ENCODE measurements around the gene VWCE. TPM values are rescaled to one million over a fixed set of nuclear protein-coding genes. Genes with fewer than 3 reads are reported as not detected.
"Not testable (repeated sequence)": the region's sequence is repeated elsewhere in the genome, so short reads cannot be mapped to it uniquely, and the experiment has no call there.

Gene VWCE
- polyA plus RNA-seq, 1 of the 3 experiments (the other 2 are of a cell fraction), result 5.0 TPM

- H3F3A ChIP-seq (replicated peaks; ENCODE audit: insufficient read depth); H2AFZ ChIP-seq (ENCODE audit: low read depth); H3K9ac ChIP-seq; H3K79me2 ChIP-seq (ENCODE audit: insufficient read depth); POLR2A ChIA-PET; H3K4me3 ChIP-seq (ENCODE audit: low read depth in 2 of 2, low read length in 1 of 2); H3K9me2 ChIP-seq; H3K4me2 ChIP-seq; H3K27me3 ChIP-seq (ENCODE audit: insufficient read depth); H3K36me3 ChIP-seq (replicated peaks in 1 of 2; ENCODE audit: control insufficient read depth in 1 of 2, insufficient read depth in 2 of 2, low read length in 1 of 2); H3K27ac ChIP-seq (ENCODE audit: low read depth in 2 of 2, low read length in 1 of 2); H3K4me1 ChIP-seq (ENCODE audit: control insufficient read depth in 1 of 2, insufficient read depth in 2 of 2, low read depth in 1 of 2, low read length in 1 of 2); H3K9me3 ChIP-seq; CTCF ChIA-PET; H4K20me1 ChIP-seq (ENCODE audit: insufficient read depth); DNase-seq: not testable (repeated sequence)
- no CpG with 5 or more reads among the region's 15 CpGs for WGBS (ENCODE audit: low lambda C conversion rate)
Observed at GRCh38 chr11:61212202-61212601, 82.9 kb downstream of the VWCE start.

- H3K9ac ChIP-seq; CTCF ChIA-PET; H3K36me3 ChIP-seq (replicated peaks in 1 of 2; ENCODE audit: control insufficient read depth in 1 of 2, insufficient read depth in 2 of 2, low read length in 1 of 2); DNase-seq; POLR2A ChIA-PET; H3K4me1 ChIP-seq (ENCODE audit: control insufficient read depth in 1 of 2, insufficient read depth in 2 of 2, low read depth in 1 of 2, low read length in 1 of 2); H3K27me3 ChIP-seq (ENCODE audit: insufficient read depth); H3K4me2 ChIP-seq; H2AFZ ChIP-seq (ENCODE audit: low read depth); H3K4me3 ChIP-seq (ENCODE audit: low read depth in 2 of 2, low read length in 1 of 2); H4K20me1 ChIP-seq (ENCODE audit: insufficient read depth); H3K79me2 ChIP-seq (ENCODE audit: insufficient read depth); H3K9me3 ChIP-seq; H3F3A ChIP-seq (replicated peaks; ENCODE audit: insufficient read depth); H3K27ac ChIP-seq (ENCODE audit: low read depth in 2 of 2, low read length in 1 of 2); H3K9me2 ChIP-seq: not testable (repeated sequence)
- 41% methylated on average over 4 of the region's 10 CpGs for WGBS (ENCODE audit: low lambda C conversion rate)
Observed at GRCh38 chr11:61211327-61211952, 83.7 kb downstream of the VWCE start.

- H3K36me3 ChIP-seq (replicated peaks in 1 of 2; ENCODE audit: control insufficient read depth in 1 of 2, insufficient read depth in 2 of 2, low read length in 1 of 2); H3K4me3 ChIP-seq (ENCODE audit: low read depth in 2 of 2, low read length in 1 of 2); H3K9ac ChIP-seq; DNase-seq; H3K4me2 ChIP-seq; H3K79me2 ChIP-seq (ENCODE audit: insufficient read depth); POLR2A ChIA-PET; H3K4me1 ChIP-seq (ENCODE audit: control insufficient read depth in 1 of 2, insufficient read depth in 2 of 2, low read depth in 1 of 2, low read length in 1 of 2); H3F3A ChIP-seq (replicated peaks; ENCODE audit: insufficient read depth); H4K20me1 ChIP-seq (ENCODE audit: insufficient read depth); H3K9me2 ChIP-seq; CTCF ChIA-PET; H3K27me3 ChIP-seq (ENCODE audit: insufficient read depth); H2AFZ ChIP-seq (ENCODE audit: low read depth); H3K9me3 ChIP-seq; H3K27ac ChIP-seq (ENCODE audit: low read depth in 2 of 2, low read length in 1 of 2): not testable (repeated sequence)
- WGBS (ENCODE audit: low lambda C conversion rate), result no CpG with 5 or more reads among the region's 6 CpGs
Observed at GRCh38 chr11:61210629-61211028, 84.5 kb downstream of the VWCE start.

Other genes with a start within 250 kb of the VWCE start
- gene CD5, start 192.8 kb downstream of the VWCE start, polyA plus RNA-seq (2012; rRNA removed), result not detected in 2 replicates
- 11.7 and 15.2 TPM in 2 replicates for gene VPS37C, start 133.9 kb downstream of the VWCE start, polyA plus RNA-seq (2012; rRNA removed)
- gene PGA3, start 91.8 kb downstream of the VWCE start, polyA plus RNA-seq (2012; rRNA removed), result not detected in 2 replicates
- not detected in 2 replicates for gene PGA4, start 73.0 kb downstream of the VWCE start, polyA plus RNA-seq (2012; rRNA removed)
- 0.23 TPM in 1 of 2 replicates, not detected in the other for gene PGA5, start 54.1 kb downstream of the VWCE start, polyA plus RNA-seq (2012; rRNA removed)
- gene DDB1, start 37.8 kb upstream of the VWCE start, polyA plus RNA-seq (2012; rRNA removed), result 170 and 224 TPM in 2 replicates
- gene TKFC, start 37.9 kb upstream of the VWCE start, polyA plus RNA-seq (2012; rRNA removed), result 71.0 and 72.0 TPM in 2 replicates
- 70.0 and 76.4 TPM in 2 replicates for gene CYB561A3, start 66.6 kb upstream of the VWCE start, polyA plus RNA-seq (2012; rRNA removed)
- 82.2 and 129 TPM in 2 replicates for gene TMEM138, start 67.1 kb upstream of the VWCE start, polyA plus RNA-seq (2012; rRNA removed)
- gene TMEM216, start 97.3 kb upstream of the VWCE start, polyA plus RNA-seq (2012; rRNA removed), result 16.8 and 20.6 TPM in 2 replicates
- 44.0 and 49.4 TPM in 2 replicates for gene CPSF7, start 134.7 kb upstream of the VWCE start, polyA plus RNA-seq (2012; rRNA removed)
- gene SDHAF2, start 134.8 kb upstream of the VWCE start, polyA plus RNA-seq (2012; rRNA removed), result 81.7 and 116 TPM in 2 replicates
- 0.11 TPM in 1 of 2 replicates, not detected in the other for gene LRRC10B, start 213.4 kb upstream of the VWCE start, polyA plus RNA-seq (2012; rRNA removed)